Calu3 (cell line): ENCODE data around the gene UTS2. TPM values are rescaled to one million over a fixed set of nuclear protein-coding genes. Genes with fewer than 3 reads are reported as not detected.

ENCODE experiments used
- BruUV-seq: library from RNA; stranded (reverse); fragments of 400-500 nt; replicated peaks from 2 replicates; lab custom pipeline; 2021; lab: Mats Ljungman, UMichigan
- CTCF ChIA-PET: fragments of 300-600 bp; sonication (Branson Sonifier 250); formaldehyde crosslinking; loops from one replicate; lab custom pipeline; 2022; ENCODE audit warnings: antibody characterized with exemption; lab: Charles Lee
- DNase-seq: peaks from one replicate; pipeline ENCODE4 v3.0.0; 2022
- H3K27ac Mint-ChIP-seq: one replicate; pipeline ENCODE4 v1.8.0; 2022; ENCODE audit warnings: mixed read lengths; ENCODE audit not compliant: unreplicated experiment
- H3K27me3 Mint-ChIP-seq: one replicate; pipeline ENCODE4 v1.8.0; 2022; ENCODE audit warnings: mixed read lengths; ENCODE audit not compliant: unreplicated experiment
- H3K36me3 Mint-ChIP-seq: one replicate; pipeline ENCODE4 v1.8.0; 2022; ENCODE audit warnings: mild to moderate bottlenecking, moderate library complexity, mixed read lengths; ENCODE audit not compliant: insufficient read depth, unreplicated experiment
- H3K4me1 Mint-ChIP-seq: one replicate; pipeline ENCODE4 v1.8.0; 2022; ENCODE audit warnings: mild to moderate bottlenecking, low read depth, mixed read lengths; ENCODE audit not compliant: unreplicated experiment
- H3K4me3 Mint-ChIP-seq: one replicate; pipeline ENCODE4 v1.8.0; 2022; ENCODE audit warnings: mild to moderate bottlenecking, low read depth, moderate library complexity, mixed read lengths; ENCODE audit not compliant: unreplicated experiment
- H3K9me3 Mint-ChIP-seq: one replicate; pipeline ENCODE4 v1.8.0; 2022; ENCODE audit warnings: low read depth, mixed read lengths; ENCODE audit not compliant: unreplicated experiment
- CTCF ChIP-seq: fragments of 200-600 bp; IDR thresholded peaks from one replicate; pipeline ENCODE4 v1.8.0; 2022; ENCODE audit warnings: antibody characterized with exemption; ENCODE audit not compliant: unreplicated experiment
- intact Hi-C: fragments of 100-400 bp; cut with micrococcal nuclease; formaldehyde crosslinking; loops from one replicate; pipeline ENCODE4 v1.10.0; 2022; ENCODE audit not compliant: unreplicated experiment
- total RNA-seq: library from RNA; stranded (reverse); gene quantifications from 2 replicates; pipeline ENCODE4 v1.2.3, GENCODE V29; 2022

Gene UTS2
- total RNA-seq, 1 experiment from 2014 or later: not detected

GRCh38 chr1:7839526-7839925, 13.3 kb downstream of the UTS2 start:
- intact Hi-C loops: no loop called here
- Mint-ChIP-seq H3K27me3 (no peaks in the 10 kb centered on the region), H3K36me3 (peaks cover 12% of the 10 kb centered on the region), H3K9me3 (no peaks in the 10 kb centered on the region), H3K27ac (no peak overlapping the region), H3K4me3 (no peak overlapping the region), H3K4me1 (no peaks in the 10 kb centered on the region)
- no peak for DNase-seq
- no TSS peak for BruUV-seq
- CTCF ChIA-PET: no interaction called here
- TF ChIP-seq CTCF: no peak

- no peak overlapping the region for H3K27ac Mint-ChIP-seq
- CTCF ChIA-PET: no interaction called here
- no peak for DNase-seq
- peaks cover 12% of the 10 kb centered on the region for H3K36me3 Mint-ChIP-seq
- H3K9me3 Mint-ChIP-seq: no peaks in the 10 kb centered on the region
- BruUV-seq: no TSS peak
- TF ChIP-seq CTCF: no peak
- H3K4me1 Mint-ChIP-seq: no peaks in the 10 kb centered on the region
- H3K4me3 Mint-ChIP-seq: no peak overlapping the region
- intact Hi-C loops: no loop called here
- no peaks in the 10 kb centered on the region for H3K27me3 Mint-ChIP-seq
Observed at GRCh38 chr1:7838714-7839113, 14.2 kb downstream of the UTS2 start.

- intact Hi-C loops: no loop called here
- Mint-ChIP-seq H3K27me3 (no peaks in the 10 kb centered on the region), H3K36me3 (peaks cover 6% of the 10 kb centered on the region), H3K27ac (no peak overlapping the region), H3K4me1 (no peaks in the 10 kb centered on the region), H3K4me3 (no peak overlapping the region), H3K9me3 (no peaks in the 10 kb centered on the region)
- no peak for DNase-seq
- BruUV-seq: no TSS peak
- no peak for TF ChIP-seq CTCF
- CTCF ChIA-PET: no interaction called here
Observed at GRCh38 chr1:7833035-7833434, 19.8 kb downstream of the UTS2 start.

GRCh38 chr1:7831458-7831857, 21.4 kb downstream of the UTS2 start:
- H3K27ac Mint-ChIP-seq: no peak overlapping the region
- no TSS peak for BruUV-seq
- TF ChIP-seq CTCF: no peak
- H3K4me3 Mint-ChIP-seq: no peak overlapping the region
- no peak for DNase-seq
- H3K4me1 Mint-ChIP-seq: no peaks in the 10 kb centered on the region
- no peaks in the 10 kb centered on the region for H3K27me3 Mint-ChIP-seq
- H3K36me3 Mint-ChIP-seq: peaks cover 6% of the 10 kb centered on the region
- intact Hi-C loops: no loop called here
- no peaks in the 10 kb centered on the region for H3K9me3 Mint-ChIP-seq
- CTCF ChIA-PET: no interaction called here
